OCI-LY3 (cell line): Measurements from ENCODE around the gene PPP6R1.

Experiments
- EZH2phosphoT487 ChIP-seq: fragments of 200-600 bp; shearing (Covaris generic); IDR thresholded peaks from 2 replicates; pipeline ENCODE4 v1.6.1; 2018; ENCODE audit warnings: antibody characterized with exemption, mixed run types, low read depth
- TF ChIP-seq, protein P1 (sequence below): fragments of 200-600, 300-600 bp; sonication (generic); IDR thresholded peaks from 2 replicates; pipeline ENCODE4 v1.5.1; 2014; ENCODE audit warnings: antibody characterized with exemption, low read length, low read depth

DNA sequence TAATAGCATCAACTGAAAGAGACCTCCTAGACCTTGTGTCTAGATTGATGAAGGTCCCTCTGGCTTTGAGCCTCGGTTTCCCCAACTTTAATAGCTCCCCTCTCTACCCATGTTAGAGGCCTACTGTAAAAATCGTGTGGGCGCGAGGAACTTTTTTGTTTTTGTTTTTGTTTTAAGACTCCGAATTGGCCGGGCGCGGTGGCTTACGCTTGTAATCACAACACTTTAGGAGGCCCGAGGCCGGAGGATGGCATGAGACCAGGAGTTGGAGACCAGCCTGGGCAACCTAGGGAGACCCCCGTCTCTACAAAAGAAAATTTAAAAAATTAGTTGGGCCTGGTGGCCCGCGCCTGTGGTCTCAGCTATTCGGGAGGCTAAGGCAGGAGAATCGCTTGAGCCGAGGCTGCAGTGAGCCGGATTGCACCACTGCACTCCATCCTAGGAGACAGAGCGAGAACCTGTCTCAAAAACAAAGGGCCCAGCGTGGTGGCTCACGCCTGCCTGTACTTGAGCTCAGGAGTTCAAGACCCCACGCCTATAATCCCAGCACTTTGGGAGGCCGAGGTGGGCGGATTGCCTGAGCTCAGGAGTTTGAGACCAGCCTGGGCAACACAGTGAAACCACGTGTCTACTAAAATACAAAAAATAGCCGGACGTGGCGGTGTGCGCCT, 858 bp upstream of the PPP6R1 start:
- TF ChIP-seq, protein P1, sequence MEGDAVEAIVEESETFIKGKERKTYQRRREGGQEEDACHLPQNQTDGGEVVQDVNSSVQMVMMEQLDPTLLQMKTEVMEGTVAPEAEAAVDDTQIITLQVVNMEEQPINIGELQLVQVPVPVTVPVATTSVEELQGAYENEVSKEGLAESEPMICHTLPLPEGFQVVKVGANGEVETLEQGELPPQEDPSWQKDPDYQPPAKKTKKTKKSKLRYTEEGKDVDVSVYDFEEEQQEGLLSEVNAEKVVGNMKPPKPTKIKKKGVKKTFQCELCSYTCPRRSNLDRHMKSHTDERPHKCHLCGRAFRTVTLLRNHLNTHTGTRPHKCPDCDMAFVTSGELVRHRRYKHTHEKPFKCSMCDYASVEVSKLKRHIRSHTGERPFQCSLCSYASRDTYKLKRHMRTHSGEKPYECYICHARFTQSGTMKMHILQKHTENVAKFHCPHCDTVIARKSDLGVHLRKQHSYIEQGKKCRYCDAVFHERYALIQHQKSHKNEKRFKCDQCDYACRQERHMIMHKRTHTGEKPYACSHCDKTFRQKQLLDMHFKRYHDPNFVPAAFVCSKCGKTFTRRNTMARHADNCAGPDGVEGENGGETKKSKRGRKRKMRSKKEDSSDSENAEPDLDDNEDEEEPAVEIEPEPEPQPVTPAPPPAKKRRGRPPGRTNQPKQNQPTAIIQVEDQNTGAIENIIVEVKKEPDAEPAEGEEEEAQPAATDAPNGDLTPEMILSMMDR: no peak
- no peak for TF ChIP-seq EZH2phosphoT487
